Measurements from ENCODE around the gene TMCC1.

GRCh38 chr3:129625072-129625874 lies 268.2 kb downstream of the TMCC1 start:
- TF ChIP-seq CTCF (IDR thresholded peaks at IDR 0.05): no peak
- no peak for TF ChIP-seq POLR2AphosphoS5 (IDR thresholded peaks at IDR 0.05)
- TF ChIP-seq POLR2A (IDR thresholded peaks at IDR 0.05): no peak
- TF ChIP-seq EP300 (IDR thresholded peaks at IDR 0.05): no peak
